A549 (cell line): ENCODE data around the gene RPE. TPM values are rescaled to one million over a fixed set of nuclear protein-coding genes. Genes with fewer than 3 reads are reported as not detected.

Experiments
- ATAC-seq, 2 experiments: fragments of 200-7000 bp in 1 of 2; fragments of >200 bp in 1 of 2; cut with Nextera tagmentation in 1 of 2; cut with Tn5 transposase in 1 of 2; 3 replicates each; pipeline versions ENCODE4 v1.8.0 to v1.9.1; 2018 to 2020; ENCODE audit warnings: mild to moderate bottlenecking in 1 of 2, moderate library complexity in 1 of 2
- CTCF ChIA-PET: fragments of 300-600 bp; sonication (Branson Sonifier 250); formaldehyde crosslinking; extraction: SDS; loops from one replicate; lab custom pipeline; 2021; ENCODE audit warnings: antibody characterized with exemption, inconsistent platforms; lab: Yijun Ruan, JAX
- POLR2A ChIA-PET: fragments of 350-600 bp; formaldehyde crosslinking; extraction: SDS; loops from one replicate; lab custom pipeline; 2021; ENCODE audit warnings: antibody characterized with exemption, inconsistent platforms; lab: Yijun Ruan, JAX
- DNase-seq, 2 experiments: peaks; one replicate each; pipeline versions ENCODE4 v3.0.0 to v3.0.0-alpha.2; 2011 to 2016; ENCODE audit warnings: low read depth in 1 of 2, low spot score in 1 of 2
- FAIRE-seq: peaks from 2 replicates; lab custom pipeline; 2011; peaks lifted over from hg19 to GRCh38; lab: Jason Lieb, UNC
- H3K27ac ChIP-seq, 2 experiments: fragments of >200 bp; sonication (Bioruptor Twin); formaldehyde crosslinking; 3 replicates each; pipeline ENCODE4 v1.5.1; 2016 to 2017
- H3K4me1 ChIP-seq: fragments of >200 bp; sonication (Bioruptor Twin); formaldehyde crosslinking; 3 replicates; pipeline ENCODE4 v1.6.1; 2016
- H3K4me2 ChIP-seq: fragments of >200 bp; sonication (Bioruptor Twin); formaldehyde crosslinking; 3 replicates; pipeline ENCODE4 v1.6.1; 2016
- H3K4me3 ChIP-seq: fragments of >200 bp; sonication (Bioruptor Twin); formaldehyde crosslinking; 3 replicates; pipeline ENCODE4 v1.5.1; 2016
- H3K9me3 ChIP-seq: fragments of >200 bp; sonication (Bioruptor Twin); formaldehyde crosslinking; 3 replicates; pipeline ENCODE4 v1.6.1; 2016
- CBX2 ChIP-seq: fragments of 200-600 bp; sonication (generic); IDR thresholded peaks from 2 replicates; pipeline ENCODE4 v1.6.1; 2016; ENCODE audit warnings: low read depth, mild to moderate bottlenecking, borderline replicate concordance
- CBX8 ChIP-seq: fragments of 200-600 bp; sonication (generic); IDR thresholded peaks from 2 replicates; pipeline ENCODE4 v1.6.1; 2016
- CEBPB ChIP-seq, 2 experiments: fragments of >200 bp in 1 of 2; sonication (Bioruptor Twin) in 1 of 2; formaldehyde crosslinking in 1 of 2; IDR thresholded peaks; 2 replicates each; pipeline ENCODE4 v1.6.1; 2012 to 2016
- EHMT2 ChIP-seq: fragments of 200-600 bp; sonication (generic); IDR thresholded peaks from 2 replicates; pipeline ENCODE4 v1.6.1; 2016; ENCODE audit warnings: antibody characterized with exemption, low read depth, mild to moderate bottlenecking, moderate library complexity
- EP300 ChIP-seq, 2 experiments: fragments of >200 bp; sonication (Bioruptor Twin); formaldehyde crosslinking; IDR thresholded peaks; 2 replicates in 1 of 2; 3 replicates in 1 of 2; pipeline ENCODE4 v1.6.1; 2016 to 2017
- FOSL2 ChIP-seq, 2 experiments: fragments of 450-650 bp in 1 of 2; fragments of >200 bp in 1 of 2; sonication (Bioruptor Twin) in 1 of 2; formaldehyde crosslinking; IDR thresholded peaks; 2 replicates each; pipeline versions ENCODE4 v1.5.0 to v1.6.1; 2016 to 2020; ENCODE audit warnings: mild to moderate bottlenecking in 1 of 2, moderate library complexity in 1 of 2
- HMGXB4 ChIP-seq: fragments of 250-450 bp; sonication (Bioruptor Pico); IDR thresholded peaks from 2 replicates; pipeline ENCODE4 v1.5.0; 2021; ENCODE audit warnings: mild to moderate bottlenecking, moderate library complexity, borderline replicate concordance
- HOXA7 ChIP-seq: fragments of 250-450 bp; sonication (Bioruptor Pico); IDR thresholded peaks from 2 replicates; pipeline ENCODE4 v1.5.0; 2020; ENCODE audit warnings: mild to moderate bottlenecking, moderate library complexity
- HOXB13 ChIP-seq: fragments of 250-450 bp; sonication (Bioruptor Pico); IDR thresholded peaks from 2 replicates; pipeline ENCODE4 v1.5.0; 2020; ENCODE audit warnings: low read depth, mild to moderate bottlenecking, moderate library complexity
- HOXB5 ChIP-seq: fragments of 250-450 bp; sonication (Bioruptor Pico); IDR thresholded peaks from 2 replicates; pipeline ENCODE4 v1.5.0; 2020; ENCODE audit warnings: mild to moderate bottlenecking, moderate library complexity
- JUNB ChIP-seq: fragments of >200 bp; sonication (Bioruptor Twin); formaldehyde crosslinking; IDR thresholded peaks from 2 replicates; pipeline ENCODE4 v1.6.1; 2016
- NPAS2 ChIP-seq: fragments of 250-450 bp; sonication (Bioruptor Pico); IDR thresholded peaks from 2 replicates; pipeline ENCODE4 v1.8.0; 2022; ENCODE audit warnings: mild to moderate bottlenecking, moderate library complexity, borderline replicate concordance
- PBX3 ChIP-seq: IDR thresholded peaks from 2 replicates; pipeline ENCODE4 v1.6.1; 2012
- RCOR1 ChIP-seq: fragments of 150-350 bp; IDR thresholded peaks from 2 replicates; pipeline ENCODE4 v1.6.1; 2014; ENCODE audit warnings: antibody characterized with exemption, low read length, low read depth
- RNF2 ChIP-seq: fragments of 200-600 bp; sonication (generic); IDR thresholded peaks from 2 replicates; pipeline ENCODE4 v1.6.1; 2016; ENCODE audit warnings: low read depth, mild to moderate bottlenecking, antibody characterized with exemption, moderate library complexity, borderline replicate concordance
- TFCP2L1 ChIP-seq: fragments of 250-450 bp; sonication (Bioruptor Pico); IDR thresholded peaks from 2 replicates; pipeline ENCODE4 v1.5.0; 2021; ENCODE audit warnings: mild to moderate bottlenecking
- ZC3H11A ChIP-seq: fragments of 450-650 bp; IDR thresholded peaks from 2 replicates; pipeline ENCODE4 v1.6.1; 2014; ENCODE audit warnings: antibody characterized with exemption, mild to moderate bottlenecking
- ZFP36 ChIP-seq: fragments of 450-650 bp; IDR thresholded peaks from 2 replicates; pipeline ENCODE4 v1.6.1; 2014; ENCODE audit warnings: borderline replicate concordance; ENCODE audit not compliant: partially characterized antibody
- WGBS: methylation state at CpG from one replicate; pipeline ENCODE4 v1.1.6; 2017; ENCODE audit errors: missing lambda C conversion rate; 5-methylcytosine and 5-hydroxymethylcytosine counted together
- polyA plus RNA-seq, 4 experiments: library from polyadenylated mRNA; depleted of rRNA in 3 of 4; stranded (reverse); fragments of >200 nt; fragmentation: RNase III in 1 of 4; extraction: RNeasy Plus Mini Kit Qiagen cat#74134 plus additional on column Dnase treatment in 1 of 4; gene quantifications; 2 replicates in 3 of 4; 3 replicates in 1 of 4; pipeline ENCODE4 v1.2.3, GENCODE V29; 2011 to 2017
- TF ChIP-seq, protein P1 (sequence below): fragments of 200-600 bp; sonication (generic); IDR thresholded peaks from 2 replicates; pipeline ENCODE4 v1.6.1; 2016; ENCODE audit warnings: antibody characterized with exemption, mild to moderate bottlenecking, moderate library complexity
- TF ChIP-seq, protein P2 (sequence below): fragments of 450-650 bp; IDR thresholded peaks from 2 replicates; pipeline ENCODE4 v1.6.1; 2014; ENCODE audit warnings: antibody characterized with exemption

RPE gene
- polyA plus RNA-seq, 2 of the 4 experiments (the other 2 are of a cell fraction), result 81.5 to 118 TPM

GRCh38 chr2:210007895-210008294 lies 5.5 kb downstream of the RPE start:
- DNase-seq (no peak), ATAC-seq (no peak), FAIRE-seq (no peak)
- Histone ChIP-seq H3K4me3 (no peak overlapping the region), H3K27ac (no peak overlapping the region), H3K9me3 (no peaks in the 10 kb centered on the region), H3K4me2 (no peak overlapping the region), H3K4me1 (peaks cover 16% of the 10 kb centered on the region; the same call in 2 of the 3 replicates)
- WGBS, result 88% methylated on average over 2 of the region's 2 CpGs
- no peak for TF ChIP-seq EHMT2
- no peak for TF ChIP-seq FOSL2 (IDR thresholded peaks at IDR 0.05)
- 0 out of 2 replicates have a peak, but pooled peaks have one; percentile 3 for TF ChIP-seq FOSL2 (CRISPR knock-in tag; IDR thresholded peaks at IDR 0.05)
- ChIA-PET CTCF (interaction anchor here (1.0 kb wide), 1 partner anchor 30 kb away, joined by 3 read pairs; no protein-coding TSS in a partner anchor), POLR2A (no interaction called here)

DNA sequence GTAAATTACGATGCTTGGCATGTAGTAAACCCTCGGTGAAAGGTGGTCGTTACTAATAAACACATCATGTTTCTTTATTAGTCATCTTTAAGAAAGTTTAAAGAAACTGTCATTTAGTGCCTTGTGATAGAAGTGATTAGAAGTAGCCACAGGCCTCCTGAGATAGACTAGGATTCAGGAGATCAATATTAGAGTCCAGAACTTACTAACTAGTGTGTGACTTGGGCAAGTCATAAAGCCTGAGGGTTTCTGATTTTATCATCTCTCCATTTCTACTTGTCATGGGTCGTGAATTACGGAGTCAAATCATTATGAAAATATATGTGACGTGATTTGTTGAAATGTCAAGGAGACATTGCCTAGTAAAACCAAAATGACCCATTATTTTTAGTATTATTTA lies 6.7 kb downstream of the RPE start:
- H3K4me2 ChIP-seq, result no peak overlapping the region
- H3K9me3 ChIP-seq, result no peaks in the 10 kb centered on the region
- TF ChIP-seq HOXA7 (CRISPR knock-in tag), result no peak
- TF ChIP-seq HMGXB4 (CRISPR knock-in tag), result no peak
- TF ChIP-seq HOXB5 (CRISPR knock-in tag), result no peak
- no peak for TF ChIP-seq ZFP36
- no peak for TF ChIP-seq JUNB
- TF ChIP-seq, protein P1, sequence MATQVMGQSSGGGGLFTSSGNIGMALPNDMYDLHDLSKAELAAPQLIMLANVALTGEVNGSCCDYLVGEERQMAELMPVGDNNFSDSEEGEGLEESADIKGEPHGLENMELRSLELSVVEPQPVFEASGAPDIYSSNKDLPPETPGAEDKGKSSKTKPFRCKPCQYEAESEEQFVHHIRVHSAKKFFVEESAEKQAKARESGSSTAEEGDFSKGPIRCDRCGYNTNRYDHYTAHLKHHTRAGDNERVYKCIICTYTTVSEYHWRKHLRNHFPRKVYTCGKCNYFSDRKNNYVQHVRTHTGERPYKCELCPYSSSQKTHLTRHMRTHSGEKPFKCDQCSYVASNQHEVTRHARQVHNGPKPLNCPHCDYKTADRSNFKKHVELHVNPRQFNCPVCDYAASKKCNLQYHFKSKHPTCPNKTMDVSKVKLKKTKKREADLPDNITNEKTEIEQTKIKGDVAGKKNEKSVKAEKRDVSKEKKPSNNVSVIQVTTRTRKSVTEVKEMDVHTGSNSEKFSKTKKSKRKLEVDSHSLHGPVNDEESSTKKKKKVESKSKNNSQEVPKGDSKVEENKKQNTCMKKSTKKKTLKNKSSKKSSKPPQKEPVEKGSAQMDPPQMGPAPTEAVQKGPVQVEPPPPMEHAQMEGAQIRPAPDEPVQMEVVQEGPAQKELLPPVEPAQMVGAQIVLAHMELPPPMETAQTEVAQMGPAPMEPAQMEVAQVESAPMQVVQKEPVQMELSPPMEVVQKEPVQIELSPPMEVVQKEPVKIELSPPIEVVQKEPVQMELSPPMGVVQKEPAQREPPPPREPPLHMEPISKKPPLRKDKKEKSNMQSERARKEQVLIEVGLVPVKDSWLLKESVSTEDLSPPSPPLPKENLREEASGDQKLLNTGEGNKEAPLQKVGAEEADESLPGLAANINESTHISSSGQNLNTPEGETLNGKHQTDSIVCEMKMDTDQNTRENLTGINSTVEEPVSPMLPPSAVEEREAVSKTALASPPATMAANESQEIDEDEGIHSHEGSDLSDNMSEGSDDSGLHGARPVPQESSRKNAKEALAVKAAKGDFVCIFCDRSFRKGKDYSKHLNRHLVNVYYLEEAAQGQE, result no peak
- TF ChIP-seq RCOR1, result no peak
- no peak for TF ChIP-seq HOXB13 (CRISPR knock-in tag)
- no peak for TF ChIP-seq ZC3H11A
- no peak for TF ChIP-seq CBX2
- no peak for TF ChIP-seq EP300 (IDR thresholded peaks at IDR 0.05)
- TF ChIP-seq, protein P2, sequence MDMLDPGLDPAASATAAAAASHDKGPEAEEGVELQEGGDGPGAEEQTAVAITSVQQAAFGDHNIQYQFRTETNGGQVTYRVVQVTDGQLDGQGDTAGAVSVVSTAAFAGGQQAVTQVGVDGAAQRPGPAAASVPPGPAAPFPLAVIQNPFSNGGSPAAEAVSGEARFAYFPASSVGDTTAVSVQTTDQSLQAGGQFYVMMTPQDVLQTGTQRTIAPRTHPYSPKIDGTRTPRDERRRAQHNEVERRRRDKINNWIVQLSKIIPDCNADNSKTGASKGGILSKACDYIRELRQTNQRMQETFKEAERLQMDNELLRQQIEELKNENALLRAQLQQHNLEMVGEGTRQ, result no peak
- no peak for TF ChIP-seq CEBPB (IDR thresholded peaks at IDR 0.05)
- no peak for TF ChIP-seq TFCP2L1
- H3K27ac ChIP-seq, result no peak overlapping the region
- CTCF ChIA-PET, result no interaction called here
- ATAC-seq (no peak), FAIRE-seq (no peak), DNase-seq (no peak)
- peaks cover 9% of the 10 kb centered on the region; the same call in 2 of the 3 replicates for H3K4me1 ChIP-seq
- no peak overlapping the region for H3K4me3 ChIP-seq
- 76% methylated on average over 6 of the region's 6 CpGs for WGBS
- POLR2A ChIA-PET, result no interaction called here

DNA sequence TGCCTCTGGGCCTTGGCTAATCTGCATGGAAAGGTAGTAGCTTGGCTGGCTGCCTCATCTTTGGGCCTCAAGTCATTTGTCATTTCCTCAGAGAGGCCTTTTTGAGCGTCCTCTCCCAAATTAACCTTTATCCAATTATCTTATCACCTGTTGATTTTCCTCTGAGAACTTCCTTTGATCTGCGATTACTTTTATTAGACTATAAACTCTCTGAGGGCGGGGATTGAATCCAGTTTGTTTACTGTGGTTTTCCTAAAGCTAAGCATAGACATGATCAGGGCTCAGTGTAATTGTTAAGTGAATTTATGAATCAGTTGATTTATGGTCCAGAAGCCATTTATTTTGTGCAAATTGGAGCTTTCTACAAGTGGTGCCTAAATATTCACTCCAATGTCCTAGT lies 7.5 kb downstream of the RPE start:
- ChIA-PET CTCF (interaction anchor here (0.7 kb wide), 1 partner anchor 23 kb away, joined by 3 read pairs; no protein-coding TSS in a partner anchor), POLR2A (no interaction called here)
- TF ChIP-seq CBX8, result no peak
- no peak for TF ChIP-seq ZC3H11A
- TF ChIP-seq, protein P1, result no peak
- TF ChIP-seq JUNB, result no peak
- TF ChIP-seq TFCP2L1, result no peak
- no peak for TF ChIP-seq RNF2
- no peak for TF ChIP-seq NPAS2 (CRISPR knock-in tag)
- no peak for TF ChIP-seq PBX3

More for the DNA sequence above, 7.5 kb downstream of the RPE start:
- DNase-seq, result no peak
- 96% methylated on average over 3 of the region's 3 CpGs for WGBS
- ATAC-seq, result no peak
- Histone ChIP-seq H3K9me3 (no peaks in the 10 kb centered on the region), H3K4me3 (no peak overlapping the region), H3K27ac (no peak overlapping the region), H3K4me2 (no peak overlapping the region), H3K4me1 (peaks cover 3% of the 10 kb centered on the region; the same call in 1 of the 3 replicates)
- FAIRE-seq, result no peak
